Measurements from ENCODE around the gene ANKLE1.

- TF ChIP-seq EP300 (IDR thresholded peaks at IDR 0.05) = no peak
- TF ChIP-seq, protein P1, sequence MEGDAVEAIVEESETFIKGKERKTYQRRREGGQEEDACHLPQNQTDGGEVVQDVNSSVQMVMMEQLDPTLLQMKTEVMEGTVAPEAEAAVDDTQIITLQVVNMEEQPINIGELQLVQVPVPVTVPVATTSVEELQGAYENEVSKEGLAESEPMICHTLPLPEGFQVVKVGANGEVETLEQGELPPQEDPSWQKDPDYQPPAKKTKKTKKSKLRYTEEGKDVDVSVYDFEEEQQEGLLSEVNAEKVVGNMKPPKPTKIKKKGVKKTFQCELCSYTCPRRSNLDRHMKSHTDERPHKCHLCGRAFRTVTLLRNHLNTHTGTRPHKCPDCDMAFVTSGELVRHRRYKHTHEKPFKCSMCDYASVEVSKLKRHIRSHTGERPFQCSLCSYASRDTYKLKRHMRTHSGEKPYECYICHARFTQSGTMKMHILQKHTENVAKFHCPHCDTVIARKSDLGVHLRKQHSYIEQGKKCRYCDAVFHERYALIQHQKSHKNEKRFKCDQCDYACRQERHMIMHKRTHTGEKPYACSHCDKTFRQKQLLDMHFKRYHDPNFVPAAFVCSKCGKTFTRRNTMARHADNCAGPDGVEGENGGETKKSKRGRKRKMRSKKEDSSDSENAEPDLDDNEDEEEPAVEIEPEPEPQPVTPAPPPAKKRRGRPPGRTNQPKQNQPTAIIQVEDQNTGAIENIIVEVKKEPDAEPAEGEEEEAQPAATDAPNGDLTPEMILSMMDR (IDR thresholded peaks at IDR 0.05) = no peak
Measured at GRCh38 chr19:17296976-17297375, 15.3 kb downstream of the ANKLE1 start.
